Right lobe of liver (tissue), 6 donors: ENCODE results near the gene LGALS9. TPM values are rescaled to one million over a fixed set of nuclear protein-coding genes. Genes with fewer than 3 reads are reported as not detected.
"Not testable (repeated sequence)": the region's sequence is repeated elsewhere in the genome, so short reads cannot be mapped to it uniquely, and the experiment has no call there.

Experiments used
- ATAC-seq, 4 donors: fragments of 200-7000 bp; cut with Tn5 transposase; one replicate each; pipeline ENCODE4 v1.9.1; 2020; ENCODE audit warnings: mild to moderate bottlenecking in 4 of 4, moderate library complexity in 4 of 4
- DNase-seq, 3 donors: peaks; one replicate each; pipeline ENCODE4 v3.0.0-alpha.2; 2020
- H3K27ac ChIP-seq, 3 donors: fragments of 200-600 bp; one replicate each; pipeline ENCODE4 v1.8.0; 2022
- H3K27me3 ChIP-seq, 2 donors: fragments of 200-600 bp; one replicate each; pipeline ENCODE4 v1.8.0; 2022
- H3K36me3 ChIP-seq, 4 donors: fragments of 200-600 bp; sonication (generic) in 1 of 4; one replicate each; pipeline versions ENCODE4 v1.5.1 to v1.8.0; 2017 to 2022; ENCODE audit warnings: control low read depth in 1 of 4
- H3K4me1 ChIP-seq, 4 donors: fragments of 200-600 bp; sonication (generic) in 1 of 4; one replicate each; pipeline versions ENCODE4 v1.5.1 to v1.8.0; 2017 to 2022; ENCODE audit warnings: control low read depth in 1 of 4
- H3K4me3 ChIP-seq, 3 donors: fragments of 200-600 bp; one replicate each; pipeline ENCODE4 v1.8.0; 2022
- H3K9me3 ChIP-seq, 4 donors: fragments of 200-600 bp; sonication (generic) in 1 of 4; one replicate each; pipeline versions ENCODE4 v1.5.1 to v1.8.0; 2017 to 2022; ENCODE audit warnings: control low read depth in 1 of 4
- CTCF ChIP-seq, 4 donors: fragments of 200-600 bp in 3 of 4; fragments of 450-650 bp in 1 of 4; IDR thresholded peaks; one replicate each; pipeline versions ENCODE4 v1.5.1 to v1.8.0; 2016 to 2022; ENCODE audit warnings: antibody characterized with exemption in 4 of 4, mild to moderate bottlenecking in 2 of 4
- POLR2A ChIP-seq: fragments of 450-650 bp; IDR thresholded peaks from one replicate; pipeline ENCODE4 v1.6.1; 2017; ENCODE audit warnings: antibody characterized with exemption, mild to moderate bottlenecking
- WGBS: methylation state at CpG from one replicate; pipeline ENCODE4 v1.1.6; 2018; ENCODE audit warnings: low coverage, low lambda C conversion rate; ENCODE audit not compliant: insufficient coverage; ENCODE audit errors: missing lambda C conversion rate; 5-methylcytosine and 5-hydroxymethylcytosine counted together
- intact Hi-C, 2 donors: fragments of 100-400 bp; cut with DNase I; formaldehyde crosslinking; loops; one replicate each; pipeline versions ENCODE4 v1.11.2 to v1.14.1; 2022
- total RNA-seq, 6 experiments: library from RNA; depleted of rRNA in 2 of 6; stranded (reverse); fragments of >200 nt in 2 of 6; fragmentation: NEBNext Ultra II Directional in 3 of 6; extraction: Animal tissue kit (Norgen Biotek cat#: 25700) in 3 of 6; gene quantifications; one replicate each; pipeline versions ENCODE4 v1.1.0 to v1.2.4, GENCODE V29; 2016 to 2023
- donor health status: DM: no; HTN: yes; CAD: no.
- donor health status: DM: no; HTN: no; CAD: no.
- donor health status: DM: no; HTN: no; CAD: no.
- donor health status: DM: no; HTN: yes; CAD: no.
- donor health status: DM: no; HTN: yes; CAD: no.

The LGALS9 gene
- total RNA-seq, 6 experiments from 2014 or later = 9.1 to 37.9 (median 12.4) TPM

DNA sequence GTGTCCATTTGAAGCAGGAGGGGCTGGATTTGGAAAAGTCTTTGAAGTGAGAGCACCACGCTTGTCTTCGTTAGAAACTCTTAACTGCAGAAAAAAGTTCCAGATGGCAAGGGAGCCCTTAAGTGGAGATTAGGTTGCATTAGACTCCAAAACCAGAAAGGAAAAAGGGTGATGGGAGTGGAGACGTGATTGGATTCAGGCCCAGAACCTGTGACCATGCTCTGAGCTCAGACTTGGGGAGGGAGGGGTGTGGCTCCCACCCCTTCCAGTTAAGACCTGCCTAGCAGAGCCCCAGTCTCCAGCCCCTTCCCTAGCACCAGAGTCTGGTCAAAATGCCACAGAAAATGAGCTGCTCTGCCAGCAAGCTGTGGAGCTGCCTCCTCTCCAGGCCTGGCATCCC is 6.4 kb upstream of the LGALS9 start:
- Histone ChIP-seq H3K27me3 (no peaks in the 10 kb centered on the region), H3K4me3 (no peak overlapping the region), H3K4me1 (no peaks in the 10 kb centered on the region), H3K36me3 (peaks cover 0 to 3% (median 0%) of the 10 kb centered on the region in 4 donors), H3K27ac (no peak overlapping the region), H3K9me3 (no peaks in the 10 kb centered on the region)
- ATAC-seq (no peak), DNase-seq (no peak)
- intact Hi-C loops = no loop called here
- TF ChIP-seq POLR2A (no peak), CTCF (IDR thresholded peaks at IDR 0.05) (no peak)
- 89% methylated on average over 3 of the region's 3 CpGs for whole genome bisulfite sequencing

DNA sequence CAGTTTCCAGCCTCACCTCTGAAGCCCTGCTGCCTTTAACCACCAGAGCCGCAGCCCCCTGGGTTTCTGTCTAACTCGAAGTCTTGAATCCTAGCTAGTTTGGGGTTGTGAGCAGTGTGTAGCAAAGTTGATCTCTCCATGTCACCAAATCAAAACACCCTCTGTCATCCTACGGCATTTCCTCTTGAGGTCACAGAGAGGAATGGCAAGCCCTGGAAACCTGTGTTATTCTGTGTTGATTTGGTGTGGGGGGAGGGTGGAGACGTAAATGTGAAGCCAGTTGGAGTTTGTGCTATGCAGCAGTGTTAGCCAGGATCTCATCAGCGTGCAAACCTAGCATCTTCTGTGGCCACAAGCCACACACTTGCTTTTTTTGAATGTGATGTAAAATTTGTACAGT is 5.1 kb upstream of the LGALS9 start:
- Histone ChIP-seq H3K4me1 (no peaks in the 10 kb centered on the region), H3K27ac (no peak overlapping the region), H3K36me3 (peaks cover 0 to 3% (median 0%) of the 10 kb centered on the region in 4 donors), H3K9me3 (no peaks in the 10 kb centered on the region), H3K4me3 (no peak overlapping the region), H3K27me3 (no peaks in the 10 kb centered on the region)
- TF ChIP-seq CTCF (IDR thresholded peaks at IDR 0.05) (no peak), POLR2A (no peak)
- ATAC-seq (no peak), DNase-seq (no peak)
- intact Hi-C loops = no loop called here
- WGBS = 79% methylated on average over 3 of the region's 5 CpGs

GRCh38 chr17:27627514-27627913 is 3.5 kb upstream of the LGALS9 start:
- WGBS = 85% methylated on average over 2 of the region's 10 CpGs
- Histone ChIP-seq H3K4me1 (no peaks in the 10 kb centered on the region), H3K9me3 (no peaks in the 10 kb centered on the region), H3K36me3 (peaks cover 0 to 3% (median 0%) of the 10 kb centered on the region in 4 donors), H3K27ac (no peak overlapping the region), H3K27me3 (no peaks in the 10 kb centered on the region), H3K4me3 (no peak overlapping the region)
- DNase-seq = no peak
- intact Hi-C loops = no loop called here
- no peak for TF ChIP-seq POLR2A
- TF ChIP-seq CTCF (IDR thresholded peaks at IDR 0.05) = no peak
- no peak for ATAC-seq

- H3K36me3 ChIP-seq = no peaks in the 10 kb centered on the region
- 69% methylated on average over 3 of the region's 5 CpGs for WGBS
- peaks cover 0 to 5% (median 0%) of the 10 kb centered on the region in 4 donors for H3K4me1 ChIP-seq
- TF ChIP-seq CTCF (IDR thresholded peaks at IDR 0.05) (no peak), POLR2A (no peak)
- no peaks in the 10 kb centered on the region for H3K27me3 ChIP-seq
- no peak overlapping the region for H3K4me3 ChIP-seq
- intact Hi-C loops = no loop called here
- DNase-seq (no peak), ATAC-seq (no peak)
- H3K9me3 ChIP-seq = no peaks in the 10 kb centered on the region
- H3K27ac ChIP-seq = no peak overlapping the region
Measured at GRCh38 chr17:27628376-27628775, 2.6 kb upstream of the LGALS9 start.

DNA sequence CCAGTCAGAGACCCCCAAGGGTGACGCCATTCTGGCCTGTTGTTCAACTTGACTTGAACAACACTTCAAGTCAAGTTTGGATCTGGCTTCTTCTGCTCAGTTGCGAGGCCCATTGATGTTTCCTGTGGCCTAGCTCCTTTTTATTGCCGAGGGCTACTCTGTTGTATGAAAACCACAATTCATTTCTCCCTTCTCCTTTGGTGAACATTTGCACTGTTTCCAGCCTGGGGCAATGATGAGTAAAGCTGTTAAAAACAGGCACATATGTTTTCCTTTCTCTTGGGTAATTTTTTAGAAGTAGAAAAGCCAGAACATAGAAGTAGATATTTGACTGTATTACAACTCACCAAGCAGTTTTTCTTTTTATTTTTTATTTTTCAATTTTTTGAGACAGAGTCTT is 1.7 kb upstream of the LGALS9 start:
- intact Hi-C loops, H3K4me1 ChIP-seq, H3K27me3 ChIP-seq, H3K27ac ChIP-seq, ATAC-seq, H3K36me3 ChIP-seq, H3K4me3 ChIP-seq, DNase-seq, H3K9me3 ChIP-seq: not testable (repeated sequence)
- 69% methylated on average over 3 of the region's 3 CpGs for WGBS
